HG03139 (cell line): Measurements from ENCODE around the gene ATP6V1G3.
"Not testable (repeated sequence)": the region's sequence is repeated elsewhere in the genome, so short reads cannot be mapped to it uniquely, and the experiment has no call there.

Experiments
- ATAC-seq: cut with Tn5 transposase; IDR thresholded peaks from one replicate; pipeline ENCODE4 v1.9.1; 2021; ENCODE audit not compliant: unreplicated experiment

ATP6V1G3 gene

DNA sequence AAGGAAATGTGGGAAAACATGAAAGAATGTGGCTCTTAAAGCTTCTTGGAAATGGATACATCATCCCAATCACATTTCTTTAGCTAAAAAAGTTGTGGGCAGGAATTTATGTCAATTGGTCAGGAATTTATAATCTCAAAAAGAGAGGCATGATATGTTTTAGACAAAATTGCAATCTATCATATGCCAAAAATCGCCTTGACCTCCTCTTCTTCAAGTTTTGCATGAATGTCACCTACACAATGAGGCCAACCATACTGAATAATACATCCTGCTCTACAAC, 42.4 kb downstream of the ATP6V1G3 start:
- no peak for ATAC-seq

DNA sequence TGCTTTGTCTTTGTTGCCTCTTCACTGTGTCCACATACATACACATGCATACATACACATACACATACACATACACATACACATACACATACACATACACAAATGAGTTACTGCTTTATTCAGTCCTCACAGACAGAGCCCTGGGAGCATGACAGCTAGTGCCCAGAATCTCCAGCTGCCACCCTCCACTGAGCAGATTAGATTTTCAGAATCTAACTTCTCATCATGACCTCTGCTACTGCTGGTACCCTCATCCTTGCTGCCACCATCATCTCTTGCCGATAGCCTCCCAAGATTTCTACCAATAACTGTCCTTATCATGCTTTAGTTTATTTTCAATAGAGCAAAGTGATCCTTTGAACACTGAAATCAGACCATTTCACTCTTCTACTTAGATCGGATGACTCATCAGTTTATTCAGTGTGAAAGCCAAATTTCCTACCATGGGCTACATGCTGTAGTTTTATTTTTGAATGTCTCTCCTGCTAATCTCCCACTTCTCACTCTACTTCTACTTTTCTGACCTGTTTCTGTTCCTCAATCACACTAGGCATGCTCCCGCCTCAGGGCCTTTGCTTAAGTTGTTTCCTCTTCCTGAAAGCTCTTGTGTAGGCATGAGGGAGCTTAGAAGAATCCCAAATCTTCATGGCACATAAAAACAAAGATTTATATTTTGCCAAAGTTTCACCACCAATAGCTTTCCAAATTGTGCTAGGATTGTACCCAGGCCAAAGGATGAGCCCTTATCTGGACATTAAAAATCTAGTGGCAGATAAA, 43.0 kb downstream of the ATP6V1G3 start:
- ATAC-seq, result no peak

DNA sequence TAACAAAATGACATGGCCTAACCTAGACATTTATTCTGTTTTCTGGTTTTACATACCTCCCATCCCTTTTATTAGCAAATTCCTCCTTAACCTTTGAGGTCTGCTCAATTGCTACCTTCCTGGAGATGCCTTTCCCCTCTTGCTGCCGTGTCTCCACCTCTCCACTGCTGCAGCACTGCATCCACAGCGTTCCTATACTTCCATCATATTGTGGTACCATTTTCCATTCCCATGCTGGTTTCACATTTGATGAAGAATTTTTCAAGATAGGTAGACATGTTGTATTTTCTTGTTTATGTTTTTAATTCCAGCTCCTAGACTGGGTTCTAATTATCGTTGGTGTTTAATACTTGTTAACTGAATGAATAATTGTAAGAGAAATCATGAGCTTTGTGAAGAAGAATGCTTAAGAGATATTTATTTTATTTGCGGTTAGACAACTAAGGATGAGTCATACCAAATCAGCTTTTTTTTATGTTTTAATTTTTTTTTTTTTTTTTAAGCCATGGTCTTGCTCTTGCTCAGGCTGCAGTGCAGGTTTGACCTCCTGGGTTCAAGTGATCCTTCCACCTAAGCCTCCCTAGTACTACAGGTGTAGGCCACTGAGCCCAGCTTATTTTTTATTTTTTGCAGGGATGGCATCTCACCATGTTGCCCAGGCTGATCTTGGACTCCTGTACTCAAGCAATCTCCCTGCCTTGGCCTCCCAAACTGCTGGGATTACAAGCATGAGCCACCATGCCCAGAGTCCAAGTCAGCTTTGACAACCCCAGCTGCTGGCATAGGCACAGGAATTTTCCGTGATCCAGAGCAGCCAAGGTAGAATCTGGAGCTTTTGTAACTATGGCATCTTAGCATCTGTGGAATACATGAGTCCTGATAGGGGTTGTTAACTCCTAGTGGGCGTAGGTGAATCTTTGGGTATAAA, 44.0 kb downstream of the ATP6V1G3 start:
- no peak for ATAC-seq

DNA sequence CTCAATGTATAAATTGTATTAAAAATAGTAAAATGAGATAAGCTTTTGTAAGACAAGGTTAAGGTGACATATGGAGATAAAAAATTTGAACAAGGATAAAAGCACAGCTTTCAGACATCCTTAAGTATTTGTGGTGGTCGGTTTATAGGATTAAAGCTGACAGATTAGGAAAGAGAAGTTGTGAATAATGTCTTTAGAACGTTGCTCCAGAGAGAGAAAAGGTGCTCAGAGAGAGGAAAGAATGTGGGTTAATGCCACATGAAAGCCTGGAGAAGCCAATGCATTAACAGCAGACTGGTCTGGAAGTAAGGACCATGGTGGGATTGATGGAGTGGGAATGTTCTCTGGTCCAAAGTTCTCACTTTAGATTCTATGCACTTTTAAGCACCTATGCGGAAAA, 44.8 kb downstream of the ATP6V1G3 start:
- no peak for ATAC-seq

DNA sequence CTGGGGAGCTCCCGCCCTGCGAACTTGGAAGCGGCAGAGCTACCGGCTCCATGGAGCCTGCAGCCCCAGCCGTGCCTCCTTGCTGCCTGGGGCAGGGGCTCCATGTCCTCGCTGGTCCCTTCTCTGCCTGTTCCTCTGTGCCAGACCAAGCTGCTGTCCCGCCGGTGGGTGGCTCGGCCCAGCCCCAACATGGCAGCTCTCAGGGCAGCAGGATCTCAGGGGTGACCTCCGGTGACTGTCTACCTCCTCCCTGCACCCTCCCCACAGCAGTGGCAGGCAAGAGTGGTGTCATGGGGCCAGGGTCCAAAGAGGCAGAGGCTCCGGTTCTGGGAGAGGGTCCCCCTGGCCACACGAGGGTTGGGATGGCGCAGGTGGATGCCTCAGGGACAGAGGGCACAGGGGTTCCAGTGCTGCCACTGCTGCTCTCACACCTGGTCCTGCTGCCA, 45.8 kb downstream of the ATP6V1G3 start:
- ATAC-seq, result no peak

DNA sequence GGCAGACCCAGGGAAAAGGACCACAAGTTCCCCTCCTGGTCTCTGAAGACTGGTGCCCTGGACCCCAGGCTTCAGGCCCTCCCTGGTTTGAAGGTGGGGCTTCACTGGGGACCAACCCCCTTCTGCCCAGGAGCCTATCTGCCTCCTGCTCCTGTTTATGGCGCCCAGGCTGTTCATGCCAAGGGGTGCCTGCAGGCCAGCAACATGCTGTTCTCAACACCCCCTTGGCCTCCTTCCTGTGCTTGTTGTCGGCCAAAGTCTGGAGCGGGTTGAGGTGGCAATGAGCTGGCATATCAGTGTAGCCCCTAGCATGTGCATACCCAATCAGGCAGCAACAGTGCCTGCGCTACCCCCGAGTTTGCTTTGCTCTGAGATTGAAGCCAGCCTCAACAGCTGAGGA, 46.3 kb downstream of the ATP6V1G3 start:
- no peak for ATAC-seq

DNA sequence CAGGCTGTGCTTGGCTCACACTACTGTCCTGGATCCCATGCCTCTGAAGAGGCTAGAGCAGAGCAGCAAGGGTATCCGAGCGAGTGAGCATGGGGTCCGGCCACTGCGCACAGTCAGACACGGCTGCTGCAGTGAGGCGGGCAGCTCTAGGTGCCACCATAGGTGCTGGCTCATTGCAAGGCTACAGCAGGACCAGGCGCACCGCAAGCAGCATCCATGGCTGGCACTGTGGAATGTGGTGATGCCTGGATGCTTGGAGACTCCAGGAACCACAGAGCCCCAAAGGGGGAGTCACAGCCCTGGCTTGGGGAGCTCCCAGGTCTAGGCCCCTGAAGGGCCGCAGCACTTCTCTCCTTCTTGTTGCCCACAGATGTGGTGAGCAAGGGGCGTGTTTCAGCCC, 47.2 kb downstream of the ATP6V1G3 start:
- no peak for ATAC-seq

DNA sequence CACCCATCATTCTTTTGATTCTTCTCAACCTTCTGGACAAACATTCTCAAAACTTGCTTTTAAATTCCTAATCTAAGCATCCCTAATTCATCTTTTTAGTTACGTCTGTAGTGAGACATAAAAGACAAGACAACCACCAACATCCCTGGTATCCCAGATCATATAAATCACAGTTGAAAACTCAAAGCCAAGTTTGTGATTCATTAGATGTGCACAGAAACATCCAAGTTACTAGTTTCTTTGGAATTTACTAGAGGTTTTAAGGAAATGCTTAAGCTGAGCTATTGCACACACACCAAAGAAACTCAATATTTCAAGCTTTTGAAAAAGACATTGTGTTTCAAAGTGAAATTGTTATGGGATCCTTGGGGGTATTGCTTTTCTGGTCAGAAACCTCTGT, 47.6 kb downstream of the ATP6V1G3 start:
- no peak for ATAC-seq

DNA sequence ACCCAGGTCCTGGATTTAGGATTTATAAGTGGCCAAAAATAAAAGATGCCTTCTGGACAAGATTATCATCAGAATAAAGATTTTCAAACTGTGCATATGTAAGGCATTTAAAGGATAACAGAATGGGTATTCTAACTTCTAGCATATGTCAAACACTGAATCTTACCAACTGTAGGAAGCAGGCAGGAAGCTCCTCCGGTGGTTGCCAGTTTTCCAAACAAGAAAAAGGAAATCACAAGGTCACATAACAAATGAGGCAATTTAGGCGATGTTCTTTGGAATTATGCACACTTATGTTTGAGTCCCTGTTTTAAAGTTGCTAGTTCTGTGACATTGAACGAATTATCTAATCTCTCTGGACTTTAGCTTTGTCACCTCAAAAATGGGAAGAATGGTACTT, 48.9 kb downstream of the ATP6V1G3 start:
- ATAC-seq, result no peak

DNA sequence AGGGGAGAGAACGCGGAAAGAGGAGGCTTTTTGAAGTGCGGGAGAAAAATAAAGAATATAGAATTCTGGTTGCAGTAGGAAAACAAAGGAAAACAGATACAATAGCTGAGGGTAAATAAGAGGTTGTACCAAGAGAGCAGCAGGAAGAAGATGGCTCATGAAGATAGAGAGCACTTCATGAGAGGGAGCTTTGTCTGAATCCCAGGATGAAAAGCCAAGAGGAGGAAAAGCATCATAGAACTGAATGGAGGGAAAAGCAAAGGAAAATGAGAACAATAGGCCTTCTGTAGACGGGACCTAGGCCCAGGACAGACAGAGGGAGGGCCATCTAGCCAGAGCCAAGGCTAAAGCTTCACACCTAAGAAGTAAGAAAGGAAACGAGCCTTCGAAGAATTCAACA, 49.5 kb downstream of the ATP6V1G3 start:
- ATAC-seq, result no peak

DNA sequence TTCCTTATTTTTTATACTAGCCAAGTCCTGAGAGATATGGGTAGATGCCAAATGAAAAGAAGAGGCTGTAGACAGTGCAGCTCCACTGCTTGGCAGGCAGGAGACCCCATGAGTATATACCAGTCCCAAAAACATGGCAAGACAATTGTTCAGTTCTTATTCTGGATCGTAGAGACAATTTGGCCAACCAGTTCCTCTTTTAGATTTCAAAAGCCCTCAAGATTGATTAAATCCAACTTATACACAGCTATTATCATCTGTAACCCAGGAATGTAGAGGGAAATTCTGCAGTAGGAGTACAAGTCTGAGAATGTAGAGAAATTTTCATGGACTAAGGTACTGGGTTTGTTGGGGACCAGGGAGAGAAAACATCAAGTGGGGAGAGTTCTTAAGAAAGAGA, 50.3 kb downstream of the ATP6V1G3 start:
- no peak for ATAC-seq

DNA sequence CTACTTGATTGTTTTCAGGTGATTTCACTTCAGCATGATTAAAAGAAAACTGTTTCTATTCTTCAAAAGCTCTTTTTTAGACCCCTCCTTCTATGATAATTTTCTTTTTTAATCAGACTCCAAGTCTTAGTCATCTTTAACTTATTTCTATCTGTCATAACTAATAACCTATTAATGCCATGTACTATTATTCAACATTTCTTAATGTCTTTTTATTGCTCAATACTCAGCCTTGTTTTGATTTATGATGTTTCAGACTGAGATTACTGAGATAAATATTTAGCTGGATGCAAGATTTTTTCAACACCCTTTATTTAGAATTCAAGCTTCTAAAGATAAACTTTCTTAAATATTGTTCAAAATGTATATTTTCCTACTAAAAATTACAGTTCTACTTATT, 53.6 kb downstream of the ATP6V1G3 start:
- ATAC-seq, result no peak

DNA sequence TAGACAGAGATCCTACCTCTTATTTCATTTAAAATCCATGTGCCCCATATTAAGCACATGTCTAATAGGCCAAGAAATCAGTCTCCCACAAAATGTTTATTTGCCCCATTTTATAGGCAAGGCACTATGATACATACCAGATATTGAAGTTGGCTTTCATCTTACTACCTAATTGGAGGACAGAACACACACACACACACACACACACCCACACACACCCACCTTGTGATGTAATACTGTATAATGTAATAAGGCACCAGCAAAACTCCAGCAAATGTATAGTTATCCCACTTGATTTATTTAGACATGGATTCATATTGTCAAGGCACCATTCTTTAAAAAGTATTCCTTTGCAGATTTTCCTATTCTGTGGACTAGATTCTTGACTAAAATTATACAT, 56.8 kb downstream of the ATP6V1G3 start:
- ATAC-seq, result no peak

DNA sequence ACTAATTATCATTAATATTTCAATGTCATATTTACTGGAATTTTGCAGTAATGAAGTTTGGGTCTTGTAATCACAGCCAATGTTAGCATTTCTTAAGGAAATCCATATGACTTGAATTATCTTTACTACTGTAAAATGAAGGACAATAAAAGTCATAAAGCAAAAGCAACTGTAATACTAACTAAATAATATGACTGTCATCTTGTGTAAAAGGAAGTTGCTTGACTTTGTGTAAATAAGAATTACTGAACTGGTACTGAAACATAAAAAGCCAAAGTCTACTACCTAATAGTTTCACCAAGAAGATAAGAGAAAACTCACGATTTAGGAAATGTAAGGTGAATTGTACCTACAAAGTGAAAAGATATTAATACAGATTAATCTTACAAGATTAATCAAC, 57.5 kb downstream of the ATP6V1G3 start:
- no peak for ATAC-seq

DNA sequence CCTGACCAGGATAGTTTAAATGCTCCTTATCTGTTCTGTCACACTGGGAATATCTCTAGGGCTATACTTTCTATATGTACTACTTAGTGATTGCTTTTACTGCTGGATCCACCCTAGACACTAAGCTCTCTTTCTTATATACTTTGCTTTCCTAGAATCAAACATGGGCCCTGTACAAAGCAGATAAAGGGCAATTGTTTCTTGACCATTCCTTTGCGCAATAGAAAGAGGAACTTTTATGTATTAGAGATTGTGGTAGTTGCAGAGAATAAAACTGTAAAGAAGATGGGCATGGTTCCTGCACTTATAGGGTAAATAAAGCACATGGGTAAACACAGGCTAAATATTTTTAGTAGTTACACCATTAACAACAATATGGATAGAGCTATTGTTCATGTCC, 58.8 kb downstream of the ATP6V1G3 start:
- no peak for ATAC-seq

DNA sequence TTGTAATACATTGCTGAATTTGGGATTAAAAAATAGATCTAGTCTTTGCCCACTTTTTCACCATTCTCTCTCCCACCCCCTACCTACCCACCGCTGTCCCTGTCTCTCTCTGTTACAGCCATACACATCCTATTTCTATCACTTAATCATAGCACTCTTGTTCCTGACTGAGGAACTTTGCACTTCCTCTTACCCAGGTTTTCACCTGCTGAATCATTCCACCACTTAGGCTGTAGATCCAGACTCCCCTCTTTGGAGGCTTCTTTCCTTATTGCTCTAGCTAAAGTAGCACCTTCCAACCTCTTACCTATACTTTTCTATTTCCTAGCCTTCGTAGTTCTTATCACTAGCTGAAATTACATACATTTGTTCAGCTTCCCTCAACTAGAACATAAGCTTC, 59.6 kb downstream of the ATP6V1G3 start:
- ATAC-seq, result no peak

DNA sequence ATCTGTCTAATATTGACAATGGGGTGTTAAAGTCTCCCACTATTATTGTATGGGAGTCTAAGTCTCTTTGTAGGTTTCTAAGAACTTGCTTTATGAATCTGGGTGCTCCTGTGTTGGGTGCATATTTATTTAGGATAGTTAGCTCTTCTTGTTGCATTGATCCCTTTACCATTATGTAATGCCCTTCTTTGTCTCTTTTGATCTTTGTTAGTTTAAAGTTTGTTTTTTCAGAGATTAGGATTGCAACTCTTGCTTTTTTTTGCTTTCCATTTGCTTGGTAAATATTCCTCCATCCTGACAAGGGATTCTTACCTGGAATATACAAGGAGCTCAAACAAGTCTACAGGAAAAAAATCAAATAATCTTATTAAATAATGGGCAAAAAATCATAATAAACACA, 63.1 kb downstream of the ATP6V1G3 start:
- not testable (repeated sequence) for ATAC-seq
